OCI-LY3 (cell line): ENCODE measurements around the gene RBM41.
"Not testable (repeated sequence)": the region's sequence is repeated elsewhere in the genome, so short reads cannot be mapped to it uniquely, and the experiment has no call there.

Source experiments
- EZH2phosphoT487 ChIP-seq: fragments of 200-600 bp; shearing (Covaris generic); IDR thresholded peaks from 2 replicates; pipeline ENCODE4 v1.6.1; 2018; ENCODE audit warnings: antibody characterized with exemption, mixed run types, low read depth
- TF ChIP-seq, protein P1 (sequence below): fragments of 200-600, 300-600 bp; sonication (generic); IDR thresholded peaks from 2 replicates; pipeline ENCODE4 v1.5.1; 2014; ENCODE audit warnings: antibody characterized with exemption, low read length, low read depth

- TF ChIP-seq, protein P1, sequence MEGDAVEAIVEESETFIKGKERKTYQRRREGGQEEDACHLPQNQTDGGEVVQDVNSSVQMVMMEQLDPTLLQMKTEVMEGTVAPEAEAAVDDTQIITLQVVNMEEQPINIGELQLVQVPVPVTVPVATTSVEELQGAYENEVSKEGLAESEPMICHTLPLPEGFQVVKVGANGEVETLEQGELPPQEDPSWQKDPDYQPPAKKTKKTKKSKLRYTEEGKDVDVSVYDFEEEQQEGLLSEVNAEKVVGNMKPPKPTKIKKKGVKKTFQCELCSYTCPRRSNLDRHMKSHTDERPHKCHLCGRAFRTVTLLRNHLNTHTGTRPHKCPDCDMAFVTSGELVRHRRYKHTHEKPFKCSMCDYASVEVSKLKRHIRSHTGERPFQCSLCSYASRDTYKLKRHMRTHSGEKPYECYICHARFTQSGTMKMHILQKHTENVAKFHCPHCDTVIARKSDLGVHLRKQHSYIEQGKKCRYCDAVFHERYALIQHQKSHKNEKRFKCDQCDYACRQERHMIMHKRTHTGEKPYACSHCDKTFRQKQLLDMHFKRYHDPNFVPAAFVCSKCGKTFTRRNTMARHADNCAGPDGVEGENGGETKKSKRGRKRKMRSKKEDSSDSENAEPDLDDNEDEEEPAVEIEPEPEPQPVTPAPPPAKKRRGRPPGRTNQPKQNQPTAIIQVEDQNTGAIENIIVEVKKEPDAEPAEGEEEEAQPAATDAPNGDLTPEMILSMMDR, result not testable (repeated sequence)
- not testable (repeated sequence) for TF ChIP-seq EZH2phosphoT487
These were observed 60.9 kb downstream of the RBM41 start for GRCh38 chrX:107057731-107058130.
